Lower lobe of right lung (tissue), 2 donors: ENCODE measurements around the gene NELFE. TPM values are rescaled to one million over a fixed set of nuclear protein-coding genes. Genes with fewer than 3 reads are reported as not detected.

Source experiments
- ATAC-seq, 2 donors: fragments of 200-7000 bp; cut with Tn5 transposase; one replicate each; pipeline ENCODE4 v1.9.1; 2020 to 2022; ENCODE audit warnings: mild to moderate bottlenecking in 2 of 2, moderate library complexity in 2 of 2
- DNase-seq: peaks from one replicate; pipeline ENCODE4 v3.0.0-alpha.2; 2020
- H3K27ac ChIP-seq: fragments of 200-600 bp; one replicate; pipeline ENCODE4 v1.8.0; 2022
- H3K27me3 ChIP-seq: fragments of 200-600 bp; one replicate; pipeline ENCODE4 v1.8.0; 2022; ENCODE audit warnings: low read depth
- H3K36me3 ChIP-seq: fragments of 200-600 bp; one replicate; pipeline ENCODE4 v1.8.0; 2022; ENCODE audit warnings: mild to moderate bottlenecking
- H3K4me1 ChIP-seq: fragments of 200-600 bp; one replicate; pipeline ENCODE4 v1.8.0; 2022
- H3K4me3 ChIP-seq: fragments of 200-600 bp; one replicate; pipeline ENCODE4 v1.8.0; 2022; ENCODE audit warnings: mild to moderate bottlenecking
- H3K9me3 ChIP-seq: fragments of 200-600 bp; one replicate; pipeline ENCODE4 v1.8.0; 2022
- intact Hi-C: fragments of 100-400 bp; cut with DNase I; formaldehyde crosslinking; loops from one replicate; pipeline ENCODE4 v1.11.0; 2022
- total RNA-seq: library from RNA; stranded (reverse); fragmentation: NEBNext Ultra II Directional; extraction: Animal tissue kit (Norgen Biotek cat#: 25700); gene quantifications from one replicate; pipeline ENCODE4 v1.2.1, GENCODE V29; 2021
- TF ChIP-seq, protein P1 (sequence below): fragments of 200-600 bp; IDR thresholded peaks from one replicate; pipeline ENCODE4 v1.8.0; 2022; ENCODE audit warnings: antibody characterized with exemption, mild to moderate bottlenecking
- donor health status: DM: no; HTN: yes; CAD: no; lungs with severe emphysema.

NELFE gene
- total RNA-seq, 1 donor from 2014 or later, result 47.0 TPM

DNA sequence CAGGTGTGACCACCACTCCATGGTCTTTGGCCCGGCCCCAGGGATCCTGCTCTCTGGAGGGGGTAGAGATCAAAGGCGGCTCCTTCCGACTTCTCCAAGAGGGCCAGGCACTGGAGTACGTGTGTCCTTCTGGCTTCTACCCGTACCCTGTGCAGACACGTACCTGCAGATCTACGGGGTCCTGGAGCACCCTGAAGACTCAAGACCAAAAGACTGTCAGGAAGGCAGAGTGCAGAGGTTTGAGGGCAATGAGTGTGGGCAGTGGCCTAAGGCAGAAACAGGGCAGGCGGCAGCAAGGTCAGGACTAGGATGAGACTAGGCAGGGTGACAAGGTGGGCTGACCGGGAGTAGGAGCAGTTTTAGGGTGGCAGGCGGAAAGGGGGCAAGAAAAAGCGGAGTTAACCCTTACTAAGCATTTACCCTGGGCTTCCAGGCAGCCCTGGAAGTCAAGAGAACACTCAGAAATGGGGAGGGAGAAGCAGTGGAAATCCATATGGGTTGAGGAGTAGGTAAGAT is 12.3 kb downstream of the NELFE start:
- no peaks in the 10 kb centered on the region for H3K27me3 ChIP-seq
- H3K4me3 ChIP-seq, result peak overlapping the region; percentile 39
- H3K27ac ChIP-seq, result peak overlapping the region; percentile 87
- H3K9me3 ChIP-seq, result no peaks in the 10 kb centered on the region
- H3K36me3 ChIP-seq, result peaks cover 47% of the 10 kb centered on the region
- no peak for DNase-seq
- intact Hi-C loops, result no loop called here
- peaks cover 20% of the 10 kb centered on the region for H3K4me1 ChIP-seq
- TF ChIP-seq, protein P1, sequence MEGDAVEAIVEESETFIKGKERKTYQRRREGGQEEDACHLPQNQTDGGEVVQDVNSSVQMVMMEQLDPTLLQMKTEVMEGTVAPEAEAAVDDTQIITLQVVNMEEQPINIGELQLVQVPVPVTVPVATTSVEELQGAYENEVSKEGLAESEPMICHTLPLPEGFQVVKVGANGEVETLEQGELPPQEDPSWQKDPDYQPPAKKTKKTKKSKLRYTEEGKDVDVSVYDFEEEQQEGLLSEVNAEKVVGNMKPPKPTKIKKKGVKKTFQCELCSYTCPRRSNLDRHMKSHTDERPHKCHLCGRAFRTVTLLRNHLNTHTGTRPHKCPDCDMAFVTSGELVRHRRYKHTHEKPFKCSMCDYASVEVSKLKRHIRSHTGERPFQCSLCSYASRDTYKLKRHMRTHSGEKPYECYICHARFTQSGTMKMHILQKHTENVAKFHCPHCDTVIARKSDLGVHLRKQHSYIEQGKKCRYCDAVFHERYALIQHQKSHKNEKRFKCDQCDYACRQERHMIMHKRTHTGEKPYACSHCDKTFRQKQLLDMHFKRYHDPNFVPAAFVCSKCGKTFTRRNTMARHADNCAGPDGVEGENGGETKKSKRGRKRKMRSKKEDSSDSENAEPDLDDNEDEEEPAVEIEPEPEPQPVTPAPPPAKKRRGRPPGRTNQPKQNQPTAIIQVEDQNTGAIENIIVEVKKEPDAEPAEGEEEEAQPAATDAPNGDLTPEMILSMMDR, result no peak
- peak; percentile 3 to 4 for ATAC-seq

GRCh38 chr6:31945507-31946369 is 13.0 kb downstream of the NELFE start, which contains the start of gene CFB:
Gene CFB, plus strand, starts transcription at chr6:31946095. Its CDS starts 127 bp downstream, at chr6:31946222.
- Histone ChIP-seq H3K36me3 (peaks cover 42% of the 10 kb centered on the region), H3K4me1 (peaks cover 20% of the 10 kb centered on the region), H3K27me3 (no peaks in the 10 kb centered on the region), H3K27ac (peak within 1 kb of the TSS; percentile 87), H3K4me3 (peak within 1 kb of the TSS; percentile 39), H3K9me3 (no peaks in the 10 kb centered on the region)
- peak; percentile 87 to 89 for ATAC-seq
- intact Hi-C loops, result no loop called here
- peak; percentile 80 for DNase-seq
- TF ChIP-seq, protein P1, result no peak

DNA sequence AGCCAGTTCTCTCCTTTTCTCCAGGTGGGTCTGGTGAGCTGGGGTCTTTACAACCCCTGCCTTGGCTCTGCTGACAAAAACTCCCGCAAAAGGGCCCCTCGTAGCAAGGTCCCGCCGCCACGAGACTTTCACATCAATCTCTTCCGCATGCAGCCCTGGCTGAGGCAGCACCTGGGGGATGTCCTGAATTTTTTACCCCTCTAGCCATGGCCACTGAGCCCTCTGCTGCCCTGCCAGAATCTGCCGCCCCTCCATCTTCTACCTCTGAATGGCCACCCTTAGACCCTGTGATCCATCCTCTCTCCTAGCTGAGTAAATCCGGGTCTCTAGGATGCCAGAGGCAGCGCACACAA is 13.6 kb downstream of the NELFE start:
- Histone ChIP-seq H3K9me3 (no peaks in the 10 kb centered on the region), H3K27me3 (no peaks in the 10 kb centered on the region), H3K36me3 (peaks cover 43% of the 10 kb centered on the region), H3K27ac (peak overlapping the region; percentile 87), H3K4me3 (peak overlapping the region; percentile 39), H3K4me1 (peaks cover 20% of the 10 kb centered on the region)
- DNase-seq (no peak), ATAC-seq (no peak)
- TF ChIP-seq, protein P1, result no peak
- intact Hi-C loops, result no loop called here

DNA sequence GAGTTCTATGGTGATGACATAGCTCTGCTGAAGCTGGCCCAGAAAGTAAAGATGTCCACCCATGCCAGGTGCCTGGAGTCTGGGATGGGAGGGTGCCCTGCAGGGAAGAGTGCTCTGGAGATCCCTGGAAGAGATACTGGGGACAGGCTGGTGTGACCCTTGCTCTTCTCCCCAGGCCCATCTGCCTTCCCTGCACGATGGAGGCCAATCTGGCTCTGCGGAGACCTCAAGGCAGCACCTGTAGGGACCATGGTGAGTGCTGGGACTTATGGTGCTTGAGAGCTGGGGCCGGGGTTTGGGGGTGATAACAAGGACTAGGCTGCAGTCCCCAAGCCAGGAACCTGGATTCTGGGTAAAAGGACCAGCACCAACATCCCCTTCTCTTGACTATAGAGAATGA is 15.0 kb downstream of the NELFE start:
- intact Hi-C loops, result no loop called here
- Histone ChIP-seq H3K27me3 (no peaks in the 10 kb centered on the region), H3K4me1 (peaks cover 20% of the 10 kb centered on the region), H3K9me3 (no peaks in the 10 kb centered on the region), H3K4me3 (no peak overlapping the region), H3K36me3 (peaks cover 54% of the 10 kb centered on the region), H3K27ac (no peak overlapping the region)
- TF ChIP-seq, protein P1, result no peak
- ATAC-seq (no peak), DNase-seq (no peak)

DNA sequence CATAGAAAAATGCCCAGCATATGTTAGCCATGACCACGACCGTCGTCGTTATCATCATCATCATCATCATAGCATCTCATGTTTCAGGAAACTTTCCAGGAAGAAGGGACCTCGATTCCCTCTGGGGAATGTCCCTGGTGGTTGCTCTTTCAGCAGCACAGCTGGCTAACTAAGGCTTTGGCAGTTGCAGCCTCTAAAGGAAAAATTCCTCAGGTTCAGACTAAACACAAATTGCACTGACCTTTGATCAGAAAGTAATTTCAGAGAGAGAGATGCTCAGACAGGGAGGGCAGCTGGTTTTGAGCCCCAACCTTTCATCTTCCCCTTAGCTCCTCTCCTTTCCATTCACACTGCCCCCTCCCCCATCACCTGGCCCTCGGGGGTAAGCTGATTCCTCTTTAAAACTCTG is 18.5 kb downstream of the NELFE start:
- H3K4me1 ChIP-seq, result peaks cover 7% of the 10 kb centered on the region
- H3K27ac ChIP-seq, result no peak overlapping the region
- intact Hi-C loops, result no loop called here
- DNase-seq (no peak), ATAC-seq (no peak)
- H3K9me3 ChIP-seq, result no peaks in the 10 kb centered on the region
- TF ChIP-seq, protein P1, result no peak
- peaks cover 47% of the 10 kb centered on the region for H3K36me3 ChIP-seq
- H3K4me3 ChIP-seq, result no peak overlapping the region
- H3K27me3 ChIP-seq, result no peaks in the 10 kb centered on the region
